Epithelial cell of prostate (primary cell): ENCODE results near the gene ZNF750.

Source experiments
- DNase-seq: peaks from one replicate; pipeline ENCODE4 v3.0.0-alpha.2; 2011; ENCODE audit warnings: low read depth, low spot score
- H3K27ac ChIP-seq: fragments of 450-650 bp; 2 replicates; pipeline ENCODE4 v1.5.1; 2017; ENCODE audit warnings: mild to moderate bottlenecking

Gene ZNF750

DNA sequence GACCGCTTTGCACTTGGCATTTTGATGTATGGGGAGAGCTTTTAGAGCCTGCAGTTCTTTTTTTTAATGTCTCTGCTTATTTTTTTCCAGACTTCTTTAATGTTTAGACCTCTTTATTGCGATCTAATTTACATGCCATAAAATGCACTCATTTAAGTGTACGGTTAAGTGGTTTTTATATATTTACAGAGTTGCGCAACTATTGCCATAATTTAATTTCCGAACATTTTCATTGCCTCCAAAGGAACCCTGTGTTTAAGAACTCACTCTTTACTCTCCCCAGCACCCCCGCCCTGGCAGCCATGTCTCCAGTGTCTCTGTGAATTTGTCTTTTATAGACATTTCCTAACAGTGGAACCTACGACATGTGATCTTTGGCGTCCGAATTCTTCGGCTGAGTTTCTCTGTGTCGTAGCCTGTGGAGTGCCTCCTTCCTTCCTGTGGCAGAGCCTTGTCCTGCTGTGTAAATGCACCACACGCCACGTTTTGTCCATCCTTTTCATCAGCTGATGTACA lies 24.0 kb downstream of the ZNF750 start:
- H3K27ac ChIP-seq: no peak overlapping the region
- no peak for DNase-seq

DNA sequence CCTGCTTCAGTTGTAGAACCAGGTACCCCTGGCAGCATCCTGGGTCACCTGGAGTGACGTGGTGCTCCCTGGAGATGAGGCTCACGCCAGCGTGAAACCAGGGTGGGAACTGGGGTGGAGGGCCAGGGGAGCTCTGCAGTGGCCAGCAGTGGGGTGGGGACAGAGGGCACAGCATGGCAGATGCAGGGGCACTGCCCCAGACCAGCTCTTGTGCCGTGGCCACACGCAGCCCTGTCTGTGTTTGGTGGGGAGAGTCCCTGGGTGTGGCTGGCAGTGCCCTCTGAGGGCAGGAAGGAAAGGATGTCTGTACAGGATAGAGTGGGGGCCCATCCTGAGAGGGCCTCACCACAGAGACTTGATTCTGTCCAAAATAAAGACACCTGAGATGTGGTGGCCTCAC lies 24.5 kb downstream of the ZNF750 start:
- DNase-seq: no peak
- H3K27ac ChIP-seq: no peak overlapping the region

DNA sequence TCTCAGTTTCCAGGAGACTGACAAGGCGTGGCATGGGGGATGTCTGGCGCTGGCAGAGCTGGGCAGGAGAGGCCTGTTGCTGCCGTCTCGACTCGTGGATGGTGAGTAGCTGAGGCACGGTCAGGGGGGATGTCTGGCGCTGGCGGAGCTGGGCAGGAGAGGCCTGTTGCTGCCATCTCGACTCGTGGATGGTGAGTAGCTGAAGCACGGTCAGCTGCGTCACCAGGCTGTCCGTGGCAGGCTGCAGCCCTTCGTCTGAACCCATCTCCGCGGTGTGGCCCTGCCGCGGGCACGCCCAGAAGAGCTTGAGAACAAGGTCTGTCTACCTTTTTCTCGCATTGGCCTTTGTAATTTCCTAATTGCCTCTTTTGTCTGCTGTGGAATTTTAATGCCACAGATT lies 25.0 kb downstream of the ZNF750 start:
- no peak overlapping the region for H3K27ac ChIP-seq
- no peak for DNase-seq

DNA sequence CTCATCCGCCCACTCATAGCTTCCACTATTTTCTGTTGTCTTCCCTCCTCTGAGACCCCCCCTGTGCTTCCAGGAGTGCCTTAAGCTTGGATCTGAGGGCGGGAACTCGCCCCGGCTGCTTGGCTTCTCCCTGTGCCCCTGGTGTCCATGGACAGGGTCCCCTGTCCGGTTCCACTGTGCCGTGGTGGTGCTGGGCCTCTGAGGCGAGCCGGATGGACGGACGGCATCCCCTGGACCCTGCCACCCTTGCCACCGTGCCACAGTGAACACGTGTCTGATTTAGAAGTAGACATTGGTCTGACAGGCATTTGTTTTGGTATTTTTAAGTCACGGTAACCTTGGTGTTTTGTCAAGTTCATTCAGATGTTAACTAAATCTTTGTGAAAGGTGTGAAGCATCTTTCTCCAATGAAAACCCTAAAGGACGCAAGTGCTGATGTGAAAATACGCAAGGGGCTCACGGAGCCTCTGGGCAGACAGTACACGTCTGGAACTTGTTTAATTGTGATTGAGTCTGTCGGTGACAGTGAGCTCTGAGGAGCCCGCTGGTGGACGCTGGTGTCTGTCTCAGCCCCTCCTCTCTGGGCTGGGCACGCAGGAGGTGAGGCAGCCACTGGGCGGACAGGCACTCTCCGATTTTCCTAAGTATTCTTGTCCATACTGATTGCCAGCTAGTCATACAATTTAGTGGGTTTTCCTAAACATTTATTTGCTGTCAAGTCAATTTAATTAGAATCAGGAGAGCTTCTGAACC lies 26.3 kb downstream of the ZNF750 start:
- H3K27ac ChIP-seq: no peak overlapping the region
- DNase-seq: no peak

DNA sequence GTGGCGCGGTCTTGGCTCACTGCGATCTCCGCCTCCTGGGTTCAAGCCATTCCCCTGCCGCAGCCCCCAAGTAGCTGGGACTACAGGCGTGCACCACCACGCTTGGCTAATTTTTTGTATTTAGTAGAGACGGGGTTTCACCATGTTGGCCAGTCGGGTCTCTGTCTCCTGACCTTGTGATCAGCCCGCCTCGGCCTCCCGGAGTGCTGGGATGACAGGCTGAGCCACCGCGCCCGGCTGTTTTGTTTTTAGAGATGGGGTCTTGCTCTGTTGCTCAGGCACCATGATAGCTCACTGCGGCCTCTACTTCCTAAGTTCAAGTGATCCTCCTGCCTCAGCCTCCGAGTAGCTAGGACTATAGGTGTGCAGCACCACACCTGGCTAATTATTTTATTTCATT lies 27.2 kb downstream of the ZNF750 start:
- no peak for DNase-seq
- no peak overlapping the region for H3K27ac ChIP-seq

DNA sequence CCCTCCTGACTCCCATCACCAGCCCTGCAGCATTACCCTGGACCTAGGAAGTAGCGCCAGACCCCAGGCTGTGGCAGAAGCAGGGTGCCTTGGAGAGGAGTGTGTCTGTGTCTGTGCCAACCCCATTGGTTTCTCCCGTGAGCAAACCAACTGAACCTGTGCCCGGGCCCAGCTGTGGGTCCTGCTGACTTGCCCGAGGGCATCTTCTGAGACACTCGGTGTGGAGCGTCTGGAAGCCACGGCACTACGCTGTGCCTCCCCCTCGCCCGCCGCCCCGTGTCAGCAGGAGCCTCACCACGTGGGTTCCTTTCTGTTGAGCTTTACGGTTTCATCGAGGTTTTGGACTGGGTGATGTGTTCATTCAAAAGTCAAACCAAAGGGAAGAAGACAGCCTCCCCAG lies 27.8 kb downstream of the ZNF750 start:
- no peak for DNase-seq
- H3K27ac ChIP-seq: no peak overlapping the region

DNA sequence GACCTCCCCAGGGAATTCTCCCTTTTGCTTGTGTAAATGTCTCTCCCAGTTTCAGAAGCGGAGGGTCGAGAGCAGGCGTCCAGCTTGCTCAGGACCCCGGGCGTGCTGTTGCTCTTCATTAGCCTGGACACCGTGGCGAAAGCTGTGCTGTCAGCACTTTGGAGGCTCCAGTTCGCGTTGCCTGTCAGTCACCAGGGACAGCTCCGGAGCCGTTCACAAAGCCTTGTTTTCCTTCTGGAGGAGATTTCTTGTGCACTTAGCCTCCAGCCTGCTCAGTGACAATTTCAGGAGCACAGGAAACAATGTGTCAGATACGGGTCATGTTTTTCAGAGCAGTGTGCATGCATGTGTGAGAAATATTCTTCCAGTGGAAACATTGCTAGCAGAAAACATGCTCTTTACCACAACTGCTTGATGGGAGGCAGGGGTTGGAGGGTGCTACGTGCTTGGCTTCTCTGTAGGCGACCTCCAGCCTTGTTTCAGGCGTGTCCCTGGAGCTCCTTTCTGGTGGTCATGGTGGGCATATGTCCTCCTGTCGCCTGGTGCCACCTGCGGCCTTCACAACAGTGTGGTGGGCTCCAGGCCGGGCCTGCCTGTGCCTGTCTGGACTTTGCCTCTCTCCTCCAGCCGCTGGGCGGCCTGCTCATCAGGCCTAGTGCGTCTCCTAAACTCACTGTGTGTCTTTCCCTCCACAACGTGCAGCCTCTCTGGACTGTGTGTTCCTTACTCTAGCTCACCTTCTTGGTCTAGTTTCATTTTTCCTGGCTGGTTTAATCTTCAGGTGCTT lies 29.0 kb downstream of the ZNF750 start:
- DNase-seq: no peak
- no peak overlapping the region for H3K27ac ChIP-seq

DNA sequence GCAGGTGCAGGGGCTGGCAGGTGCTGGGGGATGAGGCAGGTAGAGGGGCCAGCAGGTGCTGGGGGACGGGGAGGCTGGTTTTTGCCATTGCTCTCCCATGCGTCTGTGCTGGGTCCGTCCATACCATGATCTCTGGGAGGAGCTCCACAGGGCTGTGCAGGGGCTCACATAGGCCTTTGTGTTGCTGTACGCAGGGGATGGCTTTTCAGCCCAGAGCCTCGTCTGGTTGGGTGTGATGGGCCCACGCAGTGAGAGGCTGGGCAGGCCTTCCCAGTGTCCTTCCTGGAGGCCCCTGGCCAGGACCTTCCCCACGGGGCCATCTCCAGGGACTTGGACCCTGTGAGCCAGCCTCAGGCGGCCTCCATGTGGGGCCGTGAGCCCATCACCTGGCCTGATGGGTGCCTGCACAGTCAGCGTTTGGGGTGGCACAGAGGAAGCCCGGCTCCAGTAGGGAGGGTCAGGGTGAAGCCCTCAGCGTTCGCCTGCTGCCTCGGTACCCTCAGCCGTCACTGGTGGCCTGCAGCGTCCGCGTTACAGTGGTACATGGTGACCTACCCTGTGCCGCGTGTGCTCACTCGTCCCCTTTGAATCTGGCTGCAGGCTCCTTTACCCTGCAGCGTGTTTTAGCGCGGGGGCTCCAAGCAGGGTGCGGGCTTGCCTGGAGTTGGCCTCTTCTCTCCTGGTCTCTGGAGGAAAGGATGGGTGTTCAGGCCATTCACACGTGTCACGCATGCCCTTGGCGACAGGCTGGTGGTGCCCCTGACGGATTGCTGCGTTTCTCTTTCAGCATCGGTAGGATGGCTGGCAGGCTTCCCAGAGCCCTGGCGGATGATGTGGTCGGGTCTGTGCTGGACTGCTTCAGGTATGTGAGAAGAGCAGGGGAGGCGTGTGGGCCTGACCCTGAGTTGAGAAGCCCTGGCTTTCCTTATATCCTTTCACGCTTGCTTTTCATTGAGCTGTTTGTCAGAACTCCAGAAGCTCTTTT lies 30.6 kb downstream of the ZNF750 start:
- H3K27ac ChIP-seq: no peak overlapping the region

DNA sequence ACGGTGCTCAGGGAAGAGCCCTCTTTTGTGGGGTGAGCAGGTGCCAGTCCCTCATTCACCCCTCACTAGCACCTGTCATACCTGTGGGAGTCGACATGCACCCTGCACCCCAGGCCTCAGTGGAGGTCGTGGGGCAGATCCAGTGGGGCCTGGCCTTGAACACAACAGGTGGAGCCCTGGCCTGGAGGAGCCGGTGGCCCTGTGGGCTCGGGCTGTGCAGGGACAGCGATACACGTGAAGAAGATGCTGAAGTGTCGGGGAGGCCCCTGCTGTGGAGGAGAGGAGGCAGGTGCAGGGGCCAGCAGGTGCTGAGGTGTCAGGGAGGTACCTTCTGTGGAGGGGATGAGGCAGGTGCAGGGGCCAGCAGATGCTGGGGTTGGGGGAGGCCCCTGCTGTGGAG lies 31.8 kb downstream of the ZNF750 start:
- no peak overlapping the region for H3K27ac ChIP-seq

More for the DNA sequence above, 30.6 kb downstream of the ZNF750 start:
- DNase-seq: no peak

DNA sequence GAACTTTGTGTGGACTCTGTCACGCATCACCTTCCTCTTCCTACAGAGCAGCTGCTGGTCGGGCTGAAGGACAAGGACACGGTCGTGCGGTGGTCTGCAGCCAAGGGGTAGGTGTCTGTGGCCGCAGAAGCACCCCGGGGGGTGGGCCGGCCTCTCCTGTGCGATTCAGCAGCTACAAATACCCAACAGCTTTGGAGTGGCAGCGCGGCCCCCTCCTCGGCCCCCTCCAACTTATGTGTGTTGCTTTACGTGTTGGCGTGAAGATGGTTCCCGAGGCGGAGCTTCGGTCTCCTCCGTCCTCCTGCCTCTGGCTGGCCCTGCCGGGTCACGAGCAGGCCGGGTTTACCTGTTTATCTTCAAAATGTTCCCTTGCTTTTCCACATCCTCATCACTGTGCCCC lies 32.3 kb downstream of the ZNF750 start:
- no peak overlapping the region for H3K27ac ChIP-seq
- DNase-seq: no peak

More for the DNA sequence above, 31.8 kb downstream of the ZNF750 start:
- DNase-seq: no peak

DNA sequence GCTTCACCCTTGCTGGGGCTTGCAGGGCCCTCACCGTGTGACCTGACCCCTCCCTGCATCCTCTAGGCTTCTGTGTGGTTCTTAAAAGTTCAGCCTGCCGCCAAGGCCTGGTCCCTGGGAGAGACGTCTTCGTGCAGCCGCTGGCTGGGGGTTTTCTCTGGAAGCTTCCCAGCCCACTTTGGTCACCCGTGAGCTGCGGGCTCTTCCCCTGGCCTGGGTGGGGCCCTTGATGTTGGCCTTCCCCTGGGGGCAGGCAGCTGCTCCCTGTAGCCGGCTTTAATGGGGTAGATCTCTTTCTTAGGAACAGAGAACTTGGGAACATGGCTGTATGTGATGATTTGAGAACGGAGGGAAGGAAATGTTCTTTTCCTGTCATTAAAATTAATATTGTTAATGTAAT lies 32.7 kb downstream of the ZNF750 start:
- no peak for DNase-seq
- no peak overlapping the region for H3K27ac ChIP-seq

DNA sequence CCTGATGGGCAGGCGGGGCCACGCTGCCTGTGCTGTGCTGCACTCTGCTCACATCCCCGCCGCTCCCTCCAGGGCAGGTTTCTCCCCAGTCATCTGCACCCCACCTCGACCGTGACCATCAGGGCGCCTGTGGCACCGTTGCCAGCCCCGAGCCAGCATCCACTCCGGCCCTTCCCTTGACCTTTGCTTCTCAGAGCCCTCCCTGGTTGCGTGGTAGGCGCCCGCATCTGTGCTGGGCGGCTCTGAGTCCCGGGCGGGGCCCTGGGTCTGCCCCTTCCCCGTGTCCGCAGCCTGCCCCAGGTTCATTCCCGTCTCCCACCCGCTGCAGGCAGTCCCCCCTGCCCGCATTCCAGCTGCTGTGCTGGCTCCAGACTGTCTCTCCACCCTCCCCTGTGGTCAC lies 33.2 kb downstream of the ZNF750 start:
- no peak for DNase-seq
- no peak overlapping the region for H3K27ac ChIP-seq

DNA sequence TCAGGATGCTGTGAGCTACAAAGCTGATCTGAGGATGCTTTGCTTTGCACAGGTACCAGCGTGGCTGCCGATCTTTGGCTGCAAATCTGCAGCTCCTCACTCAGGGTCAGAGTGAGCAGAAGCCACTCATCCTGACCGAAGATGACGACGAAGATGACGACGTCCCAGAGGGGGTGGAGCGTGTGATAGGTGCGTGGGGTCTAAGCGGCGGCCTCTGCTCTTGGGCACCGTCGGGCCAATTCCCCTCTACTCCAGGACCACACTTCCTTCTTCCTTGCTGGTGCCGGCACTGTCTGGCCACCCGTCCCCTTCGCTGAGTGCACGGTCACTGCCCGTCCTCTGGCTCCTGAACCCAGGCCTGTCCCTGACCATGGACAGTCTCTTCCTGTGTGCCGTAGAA lies 34.0 kb downstream of the ZNF750 start:
- DNase-seq: no peak
- no peak overlapping the region for H3K27ac ChIP-seq

DNA sequence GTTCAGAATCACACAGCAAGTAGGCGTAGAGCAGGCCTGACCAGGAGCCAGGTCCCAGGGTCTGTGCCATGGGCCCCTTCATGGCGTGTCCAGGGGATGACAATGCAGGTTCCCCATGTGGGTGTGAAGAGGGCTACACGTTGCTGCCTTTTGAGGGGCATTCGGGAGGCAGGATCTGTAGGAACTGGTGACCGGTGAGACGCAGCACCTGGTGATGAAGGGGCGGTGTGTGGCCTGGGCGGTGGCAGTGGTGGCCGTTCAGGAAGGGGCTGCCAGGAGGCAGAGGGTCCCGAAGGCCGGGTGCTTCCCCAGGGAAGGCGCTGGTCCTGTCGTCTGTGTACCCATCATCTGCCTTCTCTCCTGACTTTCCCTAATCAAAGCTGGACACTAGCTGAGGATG lies 34.6 kb downstream of the ZNF750 start:
- DNase-seq: no peak
- no peak overlapping the region for H3K27ac ChIP-seq

DNA sequence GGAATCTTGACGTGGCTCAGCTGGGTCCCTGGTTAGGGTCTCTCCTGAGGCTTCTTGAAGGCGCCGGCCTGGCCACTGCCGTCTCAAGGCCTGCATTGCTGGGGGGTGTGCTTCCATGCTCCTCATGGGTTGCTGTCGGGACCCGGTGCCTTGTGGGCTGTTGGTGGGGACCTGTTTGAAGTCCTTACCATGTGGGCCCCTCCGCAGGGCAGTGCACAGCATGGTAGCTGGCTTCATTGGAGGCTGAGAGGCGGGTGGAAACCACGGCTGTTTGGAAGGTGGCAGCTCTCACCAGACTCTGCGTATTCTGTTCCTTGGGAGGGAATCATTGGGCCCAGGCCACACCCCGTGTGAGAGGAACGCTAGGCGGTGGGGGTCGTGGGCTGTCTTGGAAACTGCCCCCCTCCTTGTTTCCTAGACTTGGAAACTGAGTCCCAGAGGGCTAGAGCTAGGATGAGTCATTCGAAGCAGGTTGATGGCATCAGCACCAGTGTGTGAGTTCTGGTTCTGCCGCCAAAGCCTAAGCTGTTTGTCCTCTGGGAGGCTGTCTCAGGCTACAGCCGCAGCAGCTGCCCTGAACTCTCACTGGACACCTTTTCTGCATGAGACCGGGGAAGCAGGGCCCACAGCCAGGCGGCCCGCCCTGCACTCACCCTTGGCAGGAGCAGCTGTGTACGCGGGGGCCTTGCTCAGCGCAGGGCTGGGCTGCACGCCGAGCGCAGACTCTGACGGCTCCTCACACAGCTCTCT lies 35.2 kb downstream of the ZNF750 start:
- H3K27ac ChIP-seq: no peak overlapping the region
- DNase-seq: no peak

DNA sequence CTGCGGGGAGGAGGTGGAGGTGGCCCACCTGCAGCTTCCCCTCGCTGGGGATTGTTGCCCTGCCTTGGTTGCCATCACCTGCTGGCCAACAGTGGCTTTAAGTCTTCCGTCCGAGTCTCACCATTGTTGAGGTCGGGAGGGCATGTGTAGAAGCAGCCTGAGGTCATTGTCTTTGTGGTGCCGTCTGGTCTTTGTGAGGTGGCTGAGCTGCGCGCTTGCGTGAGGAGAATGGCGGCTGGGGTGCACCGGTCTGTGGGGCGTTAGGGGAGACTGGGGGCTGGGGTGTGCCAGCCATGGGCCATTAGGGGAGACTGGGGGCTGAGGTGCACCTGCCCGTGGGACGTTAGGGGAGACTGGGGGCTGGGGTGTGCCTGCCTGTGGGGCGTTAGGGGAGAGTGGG lies 36.2 kb downstream of the ZNF750 start:
- H3K27ac ChIP-seq: no peak overlapping the region
- no peak for DNase-seq

DNA sequence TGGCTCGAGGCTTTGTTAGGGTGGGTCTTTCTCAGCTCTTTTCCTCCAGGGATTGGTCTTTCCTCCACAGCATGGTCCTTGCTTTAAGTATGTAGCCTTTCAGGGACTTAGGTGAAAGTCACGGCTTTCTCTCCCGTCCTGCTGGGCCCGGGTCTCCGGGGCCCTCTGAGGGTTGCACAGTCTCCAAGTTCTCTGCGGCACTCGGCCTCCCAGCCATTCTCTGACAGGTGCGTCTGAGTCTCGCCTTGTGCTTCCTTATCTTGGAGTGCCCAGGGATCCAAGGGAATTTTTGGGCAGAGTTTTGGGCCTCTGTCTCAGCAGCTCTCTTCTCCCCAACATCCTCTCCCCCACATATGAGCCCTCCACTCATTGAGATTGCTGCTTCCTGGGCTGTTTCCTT lies 36.6 kb downstream of the ZNF750 start:
- no peak for DNase-seq
- H3K27ac ChIP-seq: no peak overlapping the region

DNA sequence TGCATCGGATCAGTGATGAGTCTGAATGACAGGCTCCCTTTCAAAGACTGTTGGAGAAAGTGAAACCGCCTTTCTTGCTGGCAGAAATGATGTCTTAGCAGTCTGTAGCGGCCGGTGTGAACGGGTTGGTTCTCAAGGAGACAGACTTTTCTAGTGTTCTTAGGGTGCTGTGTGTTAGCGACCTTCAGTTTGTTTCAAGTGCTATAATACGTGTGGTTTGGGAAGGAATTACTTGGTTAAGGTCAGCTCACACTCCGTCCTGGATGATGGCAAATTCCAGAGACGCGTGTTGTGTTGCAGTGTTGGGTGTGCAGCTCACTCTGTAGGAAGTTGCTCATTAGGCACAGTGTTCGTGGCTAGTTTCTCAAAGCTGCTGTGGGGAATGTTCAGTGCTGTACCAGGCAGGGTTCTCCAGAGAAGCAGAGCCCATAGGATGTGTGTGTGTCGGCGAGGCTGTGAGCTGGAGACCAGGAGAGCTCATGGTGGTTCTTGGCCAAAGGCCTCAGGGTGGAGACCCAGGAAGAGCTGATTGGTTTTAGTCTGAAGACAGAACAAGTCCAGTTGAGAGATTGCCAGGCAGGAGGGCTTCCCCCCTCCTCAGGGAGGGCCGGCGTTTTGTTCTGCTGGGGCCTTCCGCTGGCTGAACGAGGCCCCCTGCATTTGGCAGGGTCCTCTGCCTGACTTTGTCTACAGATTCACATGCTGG lies 37.6 kb downstream of the ZNF750 start:
- H3K27ac ChIP-seq: no peak overlapping the region

DNA sequence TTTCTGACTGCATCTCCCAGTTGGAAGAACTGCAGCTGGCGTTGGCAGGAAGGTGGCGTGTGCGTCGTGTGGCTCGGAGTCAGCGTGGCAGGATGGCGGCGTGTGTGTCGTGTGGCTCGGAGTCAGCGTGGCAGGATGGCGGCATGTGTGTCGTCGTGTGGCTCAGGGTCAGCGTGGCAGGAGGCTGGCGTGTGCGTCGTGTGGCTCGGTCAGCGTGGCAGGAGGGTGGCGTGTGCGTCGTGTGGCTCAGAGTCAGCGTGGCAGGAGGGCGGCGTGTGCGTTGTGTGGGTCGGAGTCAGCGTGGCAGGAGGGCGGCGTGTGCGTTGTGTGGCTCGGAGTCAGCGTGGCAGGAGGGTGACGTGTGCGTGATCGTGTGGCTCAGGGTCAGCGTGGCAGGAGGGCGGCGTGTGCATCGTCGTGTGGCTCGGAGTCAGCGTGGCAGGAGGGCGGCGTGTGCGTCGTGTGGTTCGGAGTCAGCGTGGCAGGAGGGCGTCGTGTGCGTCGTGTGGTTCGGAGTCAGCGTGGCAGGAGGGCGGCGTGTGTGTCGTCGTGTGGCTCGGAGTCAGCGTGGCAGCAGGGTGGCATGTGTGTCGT lies 38.3 kb downstream of the ZNF750 start:
- no peak overlapping the region for H3K27ac ChIP-seq
- DNase-seq: no peak

More for the DNA sequence above, 37.6 kb downstream of the ZNF750 start:
- no peak for DNase-seq
